ENCODE measurements around the gene ROCK2. TPM values are rescaled to one million over a fixed set of nuclear protein-coding genes. Genes with fewer than 3 reads are reported as not detected.

The ROCK2 gene
- total RNA-seq, 4 donors from 2014 or later = 127 to 571 (median 186) TPM

DNA sequence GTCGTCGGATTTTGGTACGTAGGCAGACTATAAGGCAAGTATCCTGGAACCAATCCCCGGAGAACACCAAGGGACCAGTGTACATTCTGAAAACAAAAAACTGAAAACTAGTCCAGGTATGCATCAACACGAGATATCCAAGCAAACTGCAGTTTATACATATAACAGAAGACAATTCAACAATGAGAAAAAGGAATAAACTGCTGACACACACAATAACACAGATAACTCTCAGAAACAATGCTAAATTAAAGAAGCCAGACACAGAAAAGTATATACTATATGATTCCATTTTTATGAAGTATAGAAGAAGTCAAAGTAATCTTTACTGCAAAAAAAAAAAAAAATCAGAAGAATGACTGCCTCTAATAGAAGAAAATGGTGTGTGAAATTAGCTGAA lies 5.9 kb downstream of the ROCK2 start:
- no peak for TF ChIP-seq CTCF (IDR thresholded peaks at IDR 0.05; ENCODE audit: low read depth)

- no peak for TF ChIP-seq CTCF (IDR thresholded peaks at IDR 0.05; ENCODE audit: low read depth)
Measured at GRCh38 chr2:11337909-11338308, 6.5 kb downstream of the ROCK2 start.

GRCh38 chr2:11336189-11336588 lies 8.2 kb downstream of the ROCK2 start:
- no peak for TF ChIP-seq CTCF (IDR thresholded peaks at IDR 0.05; ENCODE audit: low read depth)

DNA sequence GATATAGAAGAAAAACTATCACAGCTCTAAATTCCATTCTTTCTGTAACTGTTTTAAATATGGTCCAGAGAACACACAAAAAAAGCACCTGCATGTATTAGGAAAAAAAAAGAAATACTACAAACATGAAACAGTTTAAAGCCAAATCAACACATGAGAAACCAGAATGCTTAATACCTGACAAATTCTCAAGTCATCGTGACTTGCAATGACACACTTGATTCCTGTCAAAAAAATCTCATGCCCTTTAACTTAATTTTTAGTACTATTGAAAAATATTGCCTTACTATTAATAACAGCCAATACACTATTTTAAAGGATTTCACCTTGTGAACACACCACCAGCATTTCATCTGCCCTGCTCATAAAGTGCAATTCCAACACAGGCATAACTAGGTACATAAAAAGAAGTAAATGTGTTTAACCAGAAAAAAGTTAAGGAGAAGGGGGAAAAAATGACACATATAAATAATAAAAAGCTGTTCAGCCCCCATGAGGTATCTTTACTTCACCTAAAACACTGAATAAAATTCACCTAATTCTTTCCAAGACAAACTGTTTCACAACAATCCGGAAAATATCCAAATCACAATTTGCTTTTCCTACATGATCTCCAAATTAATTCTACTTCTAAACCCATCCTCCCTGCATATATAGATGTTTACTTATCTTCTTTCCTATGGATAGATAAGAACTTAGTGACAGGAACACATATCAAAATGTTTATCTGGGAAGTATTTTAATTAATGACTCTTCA lies 10.8 kb downstream of the ROCK2 start:
- TF ChIP-seq CTCF (IDR thresholded peaks at IDR 0.05; ENCODE audit: low read depth) = no peak

GRCh38 chr2:11332596-11332995 lies 11.8 kb downstream of the ROCK2 start:
- TF ChIP-seq CTCF (IDR thresholded peaks at IDR 0.05; ENCODE audit: low read depth) = no peak

DNA sequence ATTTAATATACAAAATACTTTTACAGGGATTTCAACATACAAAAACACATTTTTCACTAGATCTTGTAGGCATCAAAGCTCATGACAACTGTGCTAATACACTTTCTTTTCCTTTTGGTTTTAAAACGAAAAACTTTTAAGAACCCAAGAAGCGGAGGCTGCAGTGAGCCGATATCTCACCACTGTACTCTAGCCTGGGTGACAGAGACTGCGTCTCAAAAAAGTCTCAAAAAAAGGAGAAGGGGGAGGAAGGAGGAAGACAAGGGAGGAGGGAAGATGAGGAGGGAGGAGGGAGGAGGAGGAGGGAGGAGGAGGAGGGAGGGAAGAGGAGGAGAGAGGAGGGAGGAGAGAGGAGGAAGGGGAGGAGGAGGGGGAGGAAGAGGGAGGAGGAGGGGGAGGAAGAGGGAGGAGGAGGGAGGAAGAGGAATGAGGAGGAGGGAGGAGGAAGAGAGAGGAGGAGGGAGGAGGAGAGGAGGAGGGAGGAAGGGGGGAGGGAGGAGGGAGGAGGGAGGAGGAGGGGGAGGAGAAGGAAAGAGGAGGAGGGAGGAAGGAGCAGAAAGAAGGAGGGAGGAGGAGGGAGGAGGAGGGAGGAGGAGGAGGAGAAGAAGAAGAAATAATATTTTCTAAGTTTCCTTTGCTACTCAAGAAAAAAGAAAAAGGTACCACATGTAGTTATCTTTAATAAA lies 13.8 kb downstream of the ROCK2 start:
- no peak for TF ChIP-seq CTCF (IDR thresholded peaks at IDR 0.05; ENCODE audit: low read depth)

DNA sequence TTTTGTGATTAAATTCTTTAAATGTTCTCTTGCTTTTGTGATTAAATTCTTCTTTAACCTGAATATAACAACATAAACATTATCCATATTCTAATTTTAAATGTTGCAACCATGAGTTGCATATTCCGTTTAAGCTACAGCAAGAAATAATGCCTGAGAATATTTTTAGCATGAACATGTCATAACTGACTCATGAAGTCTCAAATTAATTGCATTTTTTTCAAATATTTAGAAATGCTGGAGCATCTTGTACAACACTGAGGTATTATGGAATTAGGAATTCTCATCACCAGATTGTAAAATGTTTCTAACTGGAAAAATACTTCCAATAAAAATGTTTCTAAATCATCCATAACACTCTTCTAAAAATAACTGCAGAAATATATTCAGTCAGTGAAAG lies 14.7 kb downstream of the ROCK2 start:
- no peak for TF ChIP-seq CTCF (IDR thresholded peaks at IDR 0.05; ENCODE audit: low read depth)

Data from subcutaneous adipose tissue (tissue), 4 donors.